ENCODE results near the gene SSBP3. TPM values are rescaled to one million over a fixed set of nuclear protein-coding genes. Genes with fewer than 3 reads are reported as not detected.
"Not testable (repeated sequence)": the region's sequence is repeated elsewhere in the genome, so short reads cannot be mapped to it uniquely, and the experiment has no call there.

The SSBP3 gene
- total RNA-seq, 1 donor from 2014 or later = 6.6 TPM

GRCh38 chr1:54239035-54239383, 167.2 kb downstream of the SSBP3 start:
- no peak for DNase-seq

DNA sequence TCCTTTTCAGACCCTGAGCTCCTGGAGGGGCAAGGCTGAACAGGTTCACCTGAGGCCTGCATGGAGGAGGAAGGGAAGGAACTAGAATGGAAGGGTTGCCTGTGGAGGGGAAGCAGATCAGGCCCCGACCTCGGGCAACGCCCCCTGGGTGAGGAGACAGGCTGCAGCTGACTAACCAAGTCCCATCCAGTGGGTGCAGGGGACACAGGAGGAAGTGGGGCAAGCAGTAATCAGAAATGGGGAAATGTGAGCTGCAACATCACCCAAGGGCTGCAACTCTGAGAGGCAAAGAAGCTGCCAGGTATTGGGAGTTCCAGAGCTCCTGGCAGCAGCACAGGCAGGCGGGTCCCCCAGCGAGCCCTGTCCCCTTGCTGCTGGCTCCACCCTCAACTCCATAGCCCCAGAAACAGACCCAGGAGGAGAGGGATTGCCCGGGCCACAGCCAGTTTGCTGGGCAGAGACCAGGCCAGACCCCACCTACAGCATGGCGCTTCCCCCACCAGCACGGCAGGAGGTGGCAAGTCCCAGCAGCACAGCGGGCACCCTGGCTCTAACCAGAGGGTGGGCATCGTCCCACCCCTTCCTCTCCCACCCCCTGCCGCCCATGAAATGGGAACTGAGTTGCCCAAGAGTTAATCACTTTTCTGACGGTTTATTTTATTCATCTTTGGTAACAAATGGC, 167.7 kb downstream of the SSBP3 start:
- DNase-seq = no peak

- no peak for DNase-seq
These were observed 168.6 kb downstream of the SSBP3 start for GRCh38 chr1:54237586-54237985.

DNA sequence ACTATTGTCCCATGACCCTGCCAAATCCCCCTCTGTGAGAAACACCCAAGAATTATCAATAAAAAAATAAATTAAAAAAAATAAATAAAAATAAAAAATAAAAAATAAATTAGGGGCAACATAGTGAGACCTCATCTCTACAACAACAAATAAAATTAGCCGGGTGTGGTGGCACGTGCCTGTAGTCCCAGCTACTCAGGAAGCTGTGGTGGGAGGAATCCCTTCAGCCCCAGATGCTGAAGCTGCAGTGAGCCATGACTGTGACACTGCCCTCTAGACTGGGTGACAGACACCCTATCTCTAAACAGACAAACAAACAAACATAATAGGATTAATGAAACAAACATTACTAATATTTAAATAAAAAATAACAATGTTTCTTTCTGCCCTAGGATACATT, 171.9 kb downstream of the SSBP3 start:
- no peak for DNase-seq

DNA sequence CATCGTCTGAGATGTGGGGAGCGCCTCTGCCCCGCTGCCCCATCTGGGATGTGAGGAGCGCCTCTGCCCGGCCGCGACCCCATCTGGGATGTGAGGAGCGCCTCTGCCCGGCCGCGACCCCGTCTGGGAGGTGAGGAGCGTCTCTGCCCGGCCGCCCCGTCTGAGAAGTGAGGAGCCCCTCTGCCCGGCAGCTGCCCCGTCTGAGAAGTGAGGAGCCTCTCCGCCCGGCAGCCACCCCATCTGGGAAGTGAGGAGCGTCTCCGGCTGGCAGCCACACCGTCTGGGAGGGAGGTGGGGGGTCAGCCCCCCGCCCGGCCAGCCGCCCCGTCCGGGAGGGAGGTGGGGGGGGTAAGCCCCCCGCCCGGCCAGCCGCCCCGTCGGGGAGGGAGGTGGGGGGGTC, 173.0 kb downstream of the SSBP3 start:
- DNase-seq = not testable (repeated sequence)

- no peak for DNase-seq
These were observed 175.5 kb downstream of the SSBP3 start for GRCh38 chr1:54230507-54231339.

DNA sequence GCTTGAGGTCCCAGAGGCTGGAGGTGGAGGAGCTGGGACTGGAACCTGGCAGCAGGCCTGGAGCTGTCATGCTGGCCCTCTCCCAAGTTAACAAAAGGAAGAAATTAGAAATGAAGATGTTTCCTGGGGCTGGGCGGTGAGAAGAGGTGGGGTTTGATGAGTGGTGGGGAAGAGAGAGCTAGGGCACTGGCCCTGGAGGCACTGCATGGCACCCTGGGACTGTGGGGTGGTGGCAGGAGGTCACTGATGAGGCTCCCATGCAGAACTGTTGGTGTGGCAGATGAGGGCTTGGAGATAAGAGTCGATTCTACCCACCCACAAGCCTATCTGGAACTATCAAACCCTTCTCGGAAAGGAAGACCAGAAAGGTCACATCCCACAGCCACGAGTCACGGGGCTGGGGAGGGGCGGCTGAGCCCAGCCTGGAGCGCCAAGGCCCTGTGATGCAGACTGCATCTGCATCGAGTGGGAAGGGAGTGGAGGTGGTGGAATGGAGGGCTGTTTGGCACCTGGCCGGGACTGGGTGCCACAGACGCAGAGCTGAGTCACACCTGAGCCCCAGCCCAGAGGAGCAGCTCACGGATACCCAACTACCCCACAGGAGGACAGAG, 176.8 kb downstream of the SSBP3 start:
- DNase-seq = peak; percentile 43

DNA sequence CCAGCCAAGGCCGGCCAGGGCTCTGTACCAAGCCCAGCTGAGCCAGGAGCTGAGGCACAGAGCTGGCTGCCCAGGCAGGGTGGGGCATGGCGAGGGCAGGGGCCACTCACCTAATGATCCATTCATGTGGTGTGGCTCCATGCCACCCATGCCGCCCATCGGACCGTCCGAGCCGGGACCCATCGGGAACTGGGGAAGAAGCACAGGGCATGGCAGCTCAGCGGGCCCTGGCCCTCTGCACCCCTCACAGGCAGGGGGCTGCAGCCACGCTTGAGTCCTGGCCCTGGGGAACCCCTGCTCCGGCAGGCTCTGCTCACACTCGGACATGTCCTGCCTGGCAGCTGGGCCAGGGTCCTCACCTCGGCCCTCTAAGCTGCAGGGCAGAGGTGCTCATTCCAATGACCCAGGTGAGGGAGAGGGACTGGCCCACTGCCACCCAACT, 177.5 kb downstream of the SSBP3 start:
- DNase-seq = no peak

DNA sequence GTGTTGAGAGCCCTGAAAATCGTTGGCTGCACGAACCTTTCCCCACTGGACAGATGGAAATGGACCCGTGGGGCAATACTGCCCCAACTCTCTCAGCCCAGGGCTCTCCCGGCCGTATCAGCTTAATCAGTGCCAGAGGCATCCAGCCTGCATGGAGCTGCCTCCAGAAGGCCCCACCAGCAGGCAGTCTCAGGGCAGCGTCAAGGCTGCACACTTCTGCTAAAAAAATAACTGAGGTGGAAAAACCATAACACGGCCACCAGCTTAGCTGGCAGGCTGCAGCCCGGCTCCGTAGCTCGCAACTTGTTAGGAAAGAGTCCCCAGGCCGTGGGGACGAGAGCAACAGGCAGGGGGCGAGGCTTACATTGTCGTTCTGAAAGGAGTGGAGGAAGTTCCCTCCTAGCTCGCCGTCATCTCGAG, 178.3 kb downstream of the SSBP3 start:
- DNase-seq = no peak

GRCh38 chr1:54227091-54227602, 179.0 kb downstream of the SSBP3 start:
- DNase-seq = peak; percentile 28

DNA sequence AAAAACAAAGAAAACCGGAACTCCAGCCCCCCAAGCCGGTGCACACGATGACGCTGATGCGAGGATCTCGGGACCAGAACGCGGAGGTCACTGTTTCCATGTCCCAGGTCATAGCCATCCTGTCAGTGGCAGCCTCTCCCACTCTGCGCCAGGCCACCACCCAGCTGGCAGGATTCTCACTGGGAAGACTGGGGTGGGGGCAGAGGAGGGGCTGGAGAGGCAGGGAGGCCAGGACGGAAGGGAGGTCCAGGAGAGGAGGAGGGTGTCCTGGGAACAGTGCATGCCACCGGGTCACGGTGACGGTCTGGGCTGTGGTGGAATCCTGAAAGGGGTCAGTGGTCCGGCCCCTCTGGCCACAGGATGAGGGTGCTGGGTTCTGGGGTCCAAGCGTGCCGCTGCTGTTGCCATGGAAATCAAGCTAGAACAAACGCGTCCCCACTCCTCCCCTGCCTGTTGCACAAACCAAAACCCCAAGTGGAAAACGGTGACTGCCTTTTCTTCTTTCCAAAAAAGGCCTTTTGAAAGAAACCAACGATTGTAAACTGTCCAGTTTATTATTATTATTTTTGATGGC, 180.1 kb downstream of the SSBP3 start:
- no peak for DNase-seq

- no peak for DNase-seq
These were observed 180.8 kb downstream of the SSBP3 start for GRCh38 chr1:54225378-54225777.

GRCh38 chr1:54224233-54224632, 182.0 kb downstream of the SSBP3 start:
- no peak for DNase-seq

GRCh38 chr1:54223441-54224202, 182.6 kb downstream of the SSBP3 start:
- no peak for DNase-seq

DNA sequence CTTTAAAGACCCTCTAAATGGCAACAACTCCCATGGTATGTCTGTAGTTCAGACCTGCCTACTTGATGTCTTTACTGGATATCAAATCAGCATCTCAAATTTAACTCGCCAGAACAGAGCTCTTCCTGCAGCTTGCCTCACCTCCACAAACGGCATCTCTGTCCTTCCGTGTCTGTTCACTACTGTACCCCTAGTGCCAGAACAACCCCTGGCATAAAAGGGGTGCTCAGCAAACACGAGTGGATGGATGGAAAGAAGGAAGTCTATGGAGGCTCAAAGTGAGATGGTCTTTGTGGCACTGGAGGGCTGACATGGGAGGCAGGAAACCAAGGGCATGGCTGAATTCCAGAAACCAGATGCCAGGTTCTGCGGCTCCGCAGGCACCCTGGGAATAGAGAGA, 183.5 kb downstream of the SSBP3 start:
- no peak for DNase-seq

DNA sequence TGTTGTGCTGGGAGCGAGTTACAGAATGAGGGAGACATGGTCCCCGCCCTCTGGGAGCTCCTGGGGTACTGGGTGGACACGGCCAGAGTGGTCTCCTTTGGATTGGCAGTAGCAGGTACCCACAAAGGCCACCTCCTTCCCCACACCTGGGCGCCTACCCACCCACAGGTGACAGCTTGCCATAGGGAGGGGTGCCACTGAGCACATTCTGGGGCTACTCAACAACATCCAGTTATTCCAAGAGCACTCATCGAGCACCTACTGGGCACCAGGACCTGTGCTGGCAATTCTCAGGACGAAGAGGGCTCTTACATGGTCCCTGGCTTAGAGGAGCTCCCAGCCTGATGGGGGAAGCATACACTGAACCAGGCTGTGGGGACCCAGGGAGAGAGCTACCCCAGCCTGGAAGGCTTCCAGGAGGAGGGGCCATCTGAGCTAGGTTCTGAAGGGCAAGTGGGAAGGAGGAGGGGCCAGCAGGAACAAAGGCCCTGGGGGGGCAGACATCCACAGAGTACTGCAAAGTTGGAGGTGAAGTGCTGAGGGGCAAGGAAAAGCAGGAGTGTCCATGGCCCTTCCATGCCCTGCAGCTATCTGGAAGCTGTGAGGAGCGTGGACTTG, 184.2 kb downstream of the SSBP3 start:
- DNase-seq = no peak

- DNase-seq = no peak
These were observed 184.9 kb downstream of the SSBP3 start for GRCh38 chr1:54221113-54221834.

DNA sequence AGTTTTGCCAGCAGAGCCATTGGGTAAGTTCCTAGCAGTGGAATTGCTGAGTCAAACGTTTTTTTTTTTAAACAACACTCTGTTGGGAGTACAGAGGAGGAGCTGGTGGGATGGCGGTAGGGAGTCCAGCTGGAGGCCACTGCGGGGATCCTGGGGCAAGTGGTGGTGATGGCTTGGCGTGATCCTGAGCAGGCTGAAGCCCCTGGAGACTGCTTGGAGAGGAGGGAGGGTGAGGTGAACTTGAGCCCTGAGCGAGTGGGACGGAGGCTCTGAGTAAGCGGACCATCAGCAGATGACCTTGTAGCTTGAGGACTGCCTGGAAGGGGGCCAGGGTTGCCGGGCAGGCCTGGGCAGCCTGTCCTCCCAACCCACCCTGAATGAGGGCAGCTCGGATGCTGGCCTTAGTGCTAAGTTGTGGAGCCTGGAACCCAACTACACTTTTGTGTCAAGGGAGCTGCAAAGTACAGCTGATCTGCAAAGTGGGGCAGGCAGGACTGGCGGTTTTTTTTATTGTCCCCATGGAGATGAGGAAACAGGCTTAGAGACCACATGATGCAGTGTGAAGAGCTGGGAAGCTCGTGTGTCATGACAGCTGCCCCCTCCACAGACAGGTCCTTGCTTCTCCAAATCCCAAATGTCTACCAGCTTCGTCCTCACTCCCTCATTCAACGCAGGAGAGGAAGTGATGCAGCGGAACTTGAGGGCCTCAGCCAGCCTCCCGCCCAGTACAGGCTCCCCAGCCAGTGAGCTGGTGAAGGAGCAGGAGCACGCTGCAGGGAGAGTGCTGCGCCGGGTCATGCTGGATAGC, 186.0 kb downstream of the SSBP3 start:
- peak; percentile 42 for DNase-seq

- no peak for DNase-seq
These were observed 186.5 kb downstream of the SSBP3 start for GRCh38 chr1:54219688-54220003.

DNA sequence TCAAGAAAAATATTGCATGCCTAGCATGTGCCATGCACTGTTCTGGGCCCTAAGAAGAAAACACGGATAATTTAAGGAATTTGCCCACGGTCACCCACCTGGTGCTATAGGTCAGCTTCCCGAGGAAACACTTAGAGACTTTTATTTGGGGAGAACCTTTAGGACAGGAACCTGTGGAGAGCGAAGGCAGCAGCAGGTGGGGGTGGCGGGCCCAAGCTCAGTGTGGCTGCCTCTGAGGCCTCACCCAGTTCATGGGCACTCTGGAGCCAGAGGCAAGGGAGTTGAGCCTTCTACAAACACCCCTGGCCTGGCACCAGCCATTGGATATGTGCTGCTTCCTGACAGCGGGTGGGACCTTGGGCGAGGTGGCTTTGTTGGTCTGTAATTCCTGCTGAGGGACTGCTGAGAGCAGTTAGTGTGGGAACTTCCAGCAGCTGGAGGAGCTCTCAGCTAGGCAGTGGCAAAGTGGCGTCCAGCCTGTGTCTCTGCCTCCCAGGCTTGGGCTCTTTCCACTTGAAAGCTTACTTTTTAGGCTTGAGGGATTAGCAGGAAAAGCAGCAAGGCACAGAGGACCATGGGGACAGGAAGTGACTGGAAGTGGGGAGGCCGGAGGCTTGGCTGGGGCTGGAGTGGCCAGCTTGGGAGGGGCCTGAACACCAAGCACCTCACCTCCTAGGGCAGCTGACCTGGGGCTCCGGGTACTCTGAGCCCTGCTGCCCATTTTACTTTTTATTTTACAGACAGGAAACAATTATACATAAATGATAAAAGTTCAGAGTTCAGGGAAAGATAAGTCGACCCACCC, 187.1 kb downstream of the SSBP3 start:
- peak; percentile 23 for DNase-seq

Data from dermis blood vessel endothelial cell (primary cell).